ENCODE results near the gene CDC14B.

CDC14B gene

DNA sequence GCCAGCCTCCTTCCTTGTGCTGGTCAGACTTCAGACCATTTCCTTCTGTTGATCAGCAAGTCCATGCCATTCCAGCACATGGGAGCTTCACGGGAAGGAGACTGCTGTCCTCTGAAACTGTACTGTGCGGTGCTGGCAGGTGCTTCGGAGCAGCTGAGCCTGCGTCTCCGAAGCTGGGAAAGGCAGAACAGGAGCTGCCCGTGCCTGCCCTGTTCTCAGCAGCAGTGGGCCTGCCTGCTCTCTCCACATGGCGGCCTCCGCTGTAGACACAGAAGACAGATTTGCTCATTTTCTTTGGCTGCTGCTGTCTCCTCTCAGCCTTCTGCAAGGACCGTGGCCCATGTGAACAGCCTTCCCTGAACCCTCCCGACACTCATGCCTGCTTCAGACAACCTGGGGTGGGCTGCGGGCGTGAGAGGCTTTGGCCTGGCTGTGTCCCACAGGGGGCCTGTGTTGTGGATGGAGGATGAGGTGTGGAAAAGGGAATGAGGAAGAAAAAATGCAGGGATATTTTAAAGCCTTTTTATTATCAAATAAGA lies 126.6 kb downstream of the CDC14B start:
- no peak for DNase-seq (ENCODE audit: low read depth in 1 of 2, low spot score in 1 of 2)
- Histone ChIP-seq H3K27me3 (ENCODE audit: insufficient read depth, poor library complexity, severe bottlenecking) (no peaks in the 10 kb centered on the region), H3K27ac (replicated peaks) (no peak overlapping the region), H3K4me3 (replicated peaks; ENCODE audit: insufficient read depth, low read length) (no peak overlapping the region)
- TF ChIP-seq CTCF (IDR thresholded peaks at IDR 0.05; ENCODE audit: insufficient read depth, low read length): no peak
- no peak for TF ChIP-seq SPI1 (IDR thresholded peaks at IDR 0.05; ENCODE audit: borderline replicate concordance, low read depth)
- no peak for TF ChIP-seq REST (IDR thresholded peaks at IDR 0.05; ENCODE audit: insufficient replicate concordance, low read depth)
- TF ChIP-seq POLR2AphosphoS5 (IDR thresholded peaks at IDR 0.05; ENCODE audit: low read depth): no peak
- no peak for TF ChIP-seq GABPA (IDR thresholded peaks at IDR 0.05; ENCODE audit: low read depth)

DNA sequence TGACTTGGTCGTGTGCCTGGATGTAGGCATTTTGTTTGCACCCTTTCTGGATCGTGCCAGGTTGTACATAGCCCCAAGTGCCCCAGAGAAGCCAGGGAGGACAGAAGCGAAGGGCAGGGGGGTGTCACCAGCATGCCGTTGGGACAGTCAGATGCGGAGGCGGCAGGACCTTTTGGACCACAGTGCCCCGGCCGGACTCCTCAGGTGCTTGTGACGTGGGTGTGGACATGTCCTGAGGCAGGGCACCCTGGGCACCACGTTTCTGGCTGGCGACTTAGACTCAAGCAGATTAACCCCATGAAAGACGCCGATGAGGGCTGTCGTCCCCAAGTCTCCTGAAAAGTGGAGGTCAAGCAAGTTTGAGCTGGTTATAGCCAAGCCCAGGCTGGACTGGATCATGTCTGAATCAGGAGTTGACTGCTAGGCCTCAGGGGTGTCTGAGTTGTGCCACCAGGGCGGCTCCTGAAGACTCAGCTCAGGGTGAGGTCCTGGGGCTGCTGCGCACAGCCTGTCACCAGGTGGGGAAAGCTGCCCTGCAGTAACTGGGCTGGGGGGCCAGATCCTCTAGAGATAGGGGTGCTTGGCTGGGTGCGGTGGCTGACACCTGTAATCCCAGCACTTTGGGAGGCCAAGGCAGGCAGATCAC lies 127.6 kb downstream of the CDC14B start:
- H3K27me3 ChIP-seq (ENCODE audit: insufficient read depth, poor library complexity, severe bottlenecking): no peaks in the 10 kb centered on the region
- H3K4me3 ChIP-seq (replicated peaks; ENCODE audit: insufficient read depth, low read length): no peak overlapping the region
- TF ChIP-seq POLR2AphosphoS5 (IDR thresholded peaks at IDR 0.05; ENCODE audit: low read depth) (no peak), REST (IDR thresholded peaks at IDR 0.05; ENCODE audit: insufficient replicate concordance, low read depth) (no peak), CTCF (IDR thresholded peaks at IDR 0.05; ENCODE audit: insufficient read depth, low read length) (no peak), SPI1 (IDR thresholded peaks at IDR 0.05; ENCODE audit: borderline replicate concordance, low read depth) (no peak), GABPA (IDR thresholded peaks at IDR 0.05; ENCODE audit: low read depth) (no peak)
- no peak for DNase-seq (ENCODE audit: low read depth in 1 of 2, low spot score in 1 of 2)
- no peak overlapping the region for H3K27ac ChIP-seq (replicated peaks)

DNA sequence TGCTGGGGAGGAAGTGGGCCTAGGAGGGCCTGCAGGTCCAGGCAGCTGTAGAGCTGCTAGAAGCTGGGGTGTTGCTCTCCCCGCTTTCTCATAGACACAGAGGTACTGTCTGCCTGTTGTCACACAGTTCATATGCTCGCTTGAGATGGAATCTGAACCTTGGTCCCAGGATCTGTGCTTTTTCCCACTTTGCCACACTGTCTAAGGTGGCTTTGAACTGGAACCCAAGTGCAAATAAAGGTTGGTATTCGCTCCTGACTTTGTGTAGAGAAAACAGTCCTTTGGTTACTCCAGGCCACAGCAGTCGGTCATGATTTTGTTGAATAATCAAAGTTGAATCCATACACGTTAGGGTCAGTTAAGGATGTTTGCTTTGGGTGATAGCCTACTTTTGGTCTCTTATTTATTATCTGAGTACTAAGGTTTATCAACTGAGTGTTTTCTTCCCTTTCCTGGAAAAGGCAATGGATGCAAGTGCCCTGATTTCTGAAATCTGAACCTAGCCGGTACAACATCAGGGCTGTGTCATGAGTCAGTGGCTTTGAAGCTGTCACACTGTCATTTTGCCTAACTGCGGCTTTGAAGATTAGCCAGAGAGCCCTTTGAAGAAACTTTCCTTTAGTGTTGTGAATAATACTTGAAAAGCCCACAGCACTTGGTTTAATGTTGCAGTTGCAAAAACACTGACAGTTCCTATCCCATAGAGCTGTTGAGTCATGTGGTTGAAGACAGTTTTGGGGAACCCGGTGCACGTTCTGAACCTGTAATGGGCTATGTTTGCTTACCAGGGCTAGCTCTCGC lies 128.4 kb downstream of the CDC14B start:
- Histone ChIP-seq H3K27ac (replicated peaks) (no peak overlapping the region), H3K4me3 (replicated peaks; ENCODE audit: insufficient read depth, low read length) (no peak overlapping the region), H3K27me3 (ENCODE audit: insufficient read depth, poor library complexity, severe bottlenecking) (no peaks in the 10 kb centered on the region)
- no peak for DNase-seq (ENCODE audit: low read depth in 1 of 2, low spot score in 1 of 2)
- TF ChIP-seq POLR2AphosphoS5 (IDR thresholded peaks at IDR 0.05; ENCODE audit: low read depth) (no peak), CTCF (IDR thresholded peaks at IDR 0.05; ENCODE audit: insufficient read depth, low read length) (no peak), SPI1 (IDR thresholded peaks at IDR 0.05; ENCODE audit: borderline replicate concordance, low read depth) (no peak), GABPA (IDR thresholded peaks at IDR 0.05; ENCODE audit: low read depth) (no peak), REST (IDR thresholded peaks at IDR 0.05; ENCODE audit: insufficient replicate concordance, low read depth) (no peak)

All from HL-60 (cell line).